GM23338 (cell line): ENCODE measurements around the gene TBRG4. TPM values are rescaled to one million over a fixed set of nuclear protein-coding genes. Genes with fewer than 3 reads are reported as not detected.
A peak's percentile ranks its signal among the peaks of the same experiment; 100 is the strongest.

Experiments used
- ATAC-seq: fragments of 200-7000 bp; cut with Tn5 transposase; 3 replicates; pipeline ENCODE4 v1.9.1; 2020
- DNase-seq: peaks from one replicate; pipeline ENCODE4 v3.0.0-alpha.2; 2015; ENCODE audit warnings: low spot score
- H2AFZ ChIP-seq: fragments of 200-600 bp; sonication (generic); 2 replicates; pipeline ENCODE4 v1.8.0; 2016; ENCODE audit warnings: antibody characterized with exemption, mild to moderate bottlenecking, moderate library complexity
- H3F3A ChIP-seq: fragments of 200-600 bp; sonication (generic); replicated peaks from 2 replicates; pipeline ENCODE4 v1.8.0; 2017; ENCODE audit warnings: antibody characterized with exemption, mixed run types, low read depth
- H3K27ac ChIP-seq: fragments of 200-600 bp; sonication (generic); 2 replicates; pipeline ENCODE4 v1.6.1; 2016; ENCODE audit warnings: low read depth
- H3K27me3 ChIP-seq: fragments of 200-600 bp; sonication (generic); 2 replicates; pipeline ENCODE4 v1.8.0; 2016; ENCODE audit warnings: mild to moderate bottlenecking, mixed run types, moderate library complexity; ENCODE audit not compliant: insufficient read depth
- H3K36me3 ChIP-seq: fragments of 200-600 bp; sonication (generic); 2 replicates; pipeline ENCODE4 v1.8.0; 2016; ENCODE audit warnings: mild to moderate bottlenecking; ENCODE audit not compliant: insufficient read depth
- H3K4me1 ChIP-seq: fragments of 200-600 bp; sonication (generic); 2 replicates; pipeline ENCODE4 v1.8.0; 2016; ENCODE audit warnings: mild to moderate bottlenecking, moderate library complexity; ENCODE audit not compliant: insufficient read depth
- H3K4me2 ChIP-seq: fragments of 200-600 bp; sonication (generic); 2 replicates; pipeline ENCODE4 v1.7.1; 2017; ENCODE audit warnings: mixed run types
- H3K4me3 ChIP-seq: fragments of 200-600 bp; sonication (generic); 2 replicates; pipeline ENCODE4 v1.6.1; 2016; ENCODE audit warnings: mixed run types
- H3K79me2 ChIP-seq: fragments of 200-600 bp; sonication (generic); replicated peaks from 2 replicates; pipeline ENCODE4 v1.8.0; 2017; ENCODE audit warnings: mild to moderate bottlenecking; ENCODE audit not compliant: insufficient read depth
- H3K9me2 ChIP-seq: fragments of 200-600 bp; sonication (generic); 2 replicates; pipeline ENCODE4 v1.8.0; 2017; ENCODE audit not compliant: insufficient read depth
- H4K20me1 ChIP-seq: fragments of 200-600 bp; sonication (generic); replicated peaks from 2 replicates; pipeline ENCODE4 v1.8.0; 2017; ENCODE audit warnings: mild to moderate bottlenecking; ENCODE audit not compliant: insufficient read depth
- H3K27ac Mint-ChIP-seq: 2 replicates; pipeline ENCODE4 v1.8.0; 2020; ENCODE audit warnings: inconsistent platforms, mild to moderate bottlenecking, moderate library complexity, mixed read lengths
- H3K27me3 Mint-ChIP-seq: 3 replicates; pipeline ENCODE4 v1.8.0; 2022; ENCODE audit warnings: low read depth, mild to moderate bottlenecking, moderate library complexity, mixed read lengths, inconsistent platforms; ENCODE audit not compliant: insufficient read depth, poor library complexity
- H3K36me3 Mint-ChIP-seq: 3 replicates; pipeline ENCODE4 v1.8.0; 2021; ENCODE audit warnings: low read depth, mild to moderate bottlenecking, inconsistent platforms, moderate library complexity, mixed read lengths
- H3K4me1 Mint-ChIP-seq: 3 replicates; pipeline ENCODE4 v1.8.0; 2020; ENCODE audit warnings: mild to moderate bottlenecking, inconsistent platforms, mixed read lengths
- H3K4me3 Mint-ChIP-seq: 3 replicates; pipeline ENCODE4 v1.8.0; 2021; ENCODE audit warnings: moderate library complexity, mild to moderate bottlenecking, inconsistent platforms, mixed read lengths
- H3K9me3 Mint-ChIP-seq: 3 replicates; pipeline ENCODE4 v1.8.0; 2020; ENCODE audit warnings: moderate library complexity, mild to moderate bottlenecking, inconsistent platforms, mixed read lengths
- CREB1 ChIP-seq: fragments of 250-450 bp; sonication (Bioruptor Pico); IDR thresholded peaks from 2 replicates; pipeline ENCODE4 v1.5.0; 2020; ENCODE audit warnings: low read depth, mild to moderate bottlenecking, moderate library complexity
- EZH2 ChIP-seq: fragments of 200-600 bp; sonication (generic); IDR thresholded peaks from one replicate; pipeline ENCODE4 v1.8.0; 2017; ENCODE audit warnings: antibody characterized with exemption, mild to moderate bottlenecking, low read depth; ENCODE audit not compliant: unreplicated experiment
- EZH2phosphoT487 ChIP-seq: fragments of 200-600 bp; sonication (generic); IDR thresholded peaks from one replicate; pipeline ENCODE4 v1.8.1; 2018; ENCODE audit warnings: antibody characterized with exemption; ENCODE audit not compliant: unreplicated experiment
- JUNB ChIP-seq: IDR thresholded peaks from one replicate; pipeline ENCODE4 v1.6.1; 2016; ENCODE audit warnings: antibody characterized with exemption; ENCODE audit not compliant: unreplicated experiment
- NANOG ChIP-seq: IDR thresholded peaks from 2 replicates; pipeline ENCODE4 v1.6.1; 2016; ENCODE audit warnings: antibody characterized with exemption, borderline replicate concordance
- POLR2AphosphoS5 ChIP-seq: IDR thresholded peaks from 2 replicates; pipeline ENCODE4 v1.6.1; 2016; ENCODE audit warnings: antibody characterized with exemption, low read depth
- STAT1 ChIP-seq: IDR thresholded peaks from one replicate; pipeline ENCODE4 v1.6.1; 2016; ENCODE audit warnings: antibody characterized with exemption; ENCODE audit not compliant: unreplicated experiment
- ZNF114 ChIP-seq: fragments of 250-450 bp; sonication (Bioruptor Pico); IDR thresholded peaks from 2 replicates; pipeline ENCODE4 v1.5.0; 2020; ENCODE audit warnings: mild to moderate bottlenecking, moderate library complexity
- ZNF331 ChIP-seq: fragments of 250-450 bp; sonication (Bioruptor Pico); IDR thresholded peaks from 2 replicates; pipeline ENCODE4 v1.5.0; 2020; ENCODE audit warnings: low read depth, mild to moderate bottlenecking, moderate library complexity
- polyA plus RNA-seq: library from polyadenylated mRNA; unstranded; fragments of >200 nt; fragmentation: Nextera tagmentation; extraction: Ambion mirVana; gene quantifications from 2 replicates; pipeline ENCODE4 v1.2.1, GENCODE V29; 2016
- total RNA-seq: library from RNA; depleted of rRNA; stranded (reverse); fragments of >200 nt; shearing (Covaris generic); gene quantifications from 2 replicates; pipeline ENCODE4 v1.2.3, GENCODE V29; 2014
- TF ChIP-seq, protein P1 (sequence below): IDR thresholded peaks from one replicate; pipeline ENCODE4 v1.6.1; 2018; ENCODE audit warnings: antibody characterized with exemption; ENCODE audit not compliant: unreplicated experiment
- TF ChIP-seq, protein P2 (sequence below), 2 experiments: fragments of 200-600 bp in 1 of 2; sonication (generic) in 1 of 2; conservative IDR thresholded peaks; 2 replicates each; pipeline versions ENCODE4 v1.5.1 to v1.6.1; 2016 to 2017; ENCODE audit warnings: antibody characterized with exemption in 2 of 2, low read depth in 2 of 2, mild to moderate bottlenecking in 2 of 2, moderate library complexity in 1 of 2
- TF ChIP-seq, protein P3 (sequence below): IDR thresholded peaks from 2 replicates; pipeline ENCODE4 v1.6.1; 2016; ENCODE audit warnings: antibody characterized with exemption

Gene TBRG4
- total and polyA plus RNA-seq, 2 experiments from 2014 or later: 72.5 to 162 TPM

GRCh38 chr7:45122975-45123860 is 11.7 kb upstream of the TBRG4 start:
- Histone ChIP-seq H2AFZ (peak overlapping the region; percentile 92), H3K9me2 (no peaks in the 10 kb centered on the region), H3F3A (no peaks in the 10 kb centered on the region), H3K27me3 (no peaks in the 10 kb centered on the region), H3K36me3 (no peaks in the 10 kb centered on the region), H3K4me2 (peak overlapping the region; percentile 57), H3K27ac (no peak overlapping the region), H4K20me1 (no peaks in the 10 kb centered on the region), H3K4me1 (peaks cover 10% of the 10 kb centered on the region; the same call in 1 of the 2 replicates), H3K4me3 (no peak overlapping the region), H3K79me2 (no peaks in the 10 kb centered on the region)
- Mint-ChIP-seq H3K36me3 (no peaks in the 10 kb centered on the region), H3K4me3 (no peak overlapping the region), H3K4me1 (peaks cover 14% of the 10 kb centered on the region; the same call in 2 of the 3 replicates), H3K27me3 (peaks cover 2% of the 10 kb centered on the region), H3K9me3 (no peaks in the 10 kb centered on the region), H3K27ac (no peak overlapping the region)
- DNase-seq (no peak), ATAC-seq (peak; percentile 9; the same call in 2 of the 3 replicates)
- TF ChIP-seq, protein P1, sequence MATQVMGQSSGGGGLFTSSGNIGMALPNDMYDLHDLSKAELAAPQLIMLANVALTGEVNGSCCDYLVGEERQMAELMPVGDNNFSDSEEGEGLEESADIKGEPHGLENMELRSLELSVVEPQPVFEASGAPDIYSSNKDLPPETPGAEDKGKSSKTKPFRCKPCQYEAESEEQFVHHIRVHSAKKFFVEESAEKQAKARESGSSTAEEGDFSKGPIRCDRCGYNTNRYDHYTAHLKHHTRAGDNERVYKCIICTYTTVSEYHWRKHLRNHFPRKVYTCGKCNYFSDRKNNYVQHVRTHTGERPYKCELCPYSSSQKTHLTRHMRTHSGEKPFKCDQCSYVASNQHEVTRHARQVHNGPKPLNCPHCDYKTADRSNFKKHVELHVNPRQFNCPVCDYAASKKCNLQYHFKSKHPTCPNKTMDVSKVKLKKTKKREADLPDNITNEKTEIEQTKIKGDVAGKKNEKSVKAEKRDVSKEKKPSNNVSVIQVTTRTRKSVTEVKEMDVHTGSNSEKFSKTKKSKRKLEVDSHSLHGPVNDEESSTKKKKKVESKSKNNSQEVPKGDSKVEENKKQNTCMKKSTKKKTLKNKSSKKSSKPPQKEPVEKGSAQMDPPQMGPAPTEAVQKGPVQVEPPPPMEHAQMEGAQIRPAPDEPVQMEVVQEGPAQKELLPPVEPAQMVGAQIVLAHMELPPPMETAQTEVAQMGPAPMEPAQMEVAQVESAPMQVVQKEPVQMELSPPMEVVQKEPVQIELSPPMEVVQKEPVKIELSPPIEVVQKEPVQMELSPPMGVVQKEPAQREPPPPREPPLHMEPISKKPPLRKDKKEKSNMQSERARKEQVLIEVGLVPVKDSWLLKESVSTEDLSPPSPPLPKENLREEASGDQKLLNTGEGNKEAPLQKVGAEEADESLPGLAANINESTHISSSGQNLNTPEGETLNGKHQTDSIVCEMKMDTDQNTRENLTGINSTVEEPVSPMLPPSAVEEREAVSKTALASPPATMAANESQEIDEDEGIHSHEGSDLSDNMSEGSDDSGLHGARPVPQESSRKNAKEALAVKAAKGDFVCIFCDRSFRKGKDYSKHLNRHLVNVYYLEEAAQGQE: no peak

DNA sequence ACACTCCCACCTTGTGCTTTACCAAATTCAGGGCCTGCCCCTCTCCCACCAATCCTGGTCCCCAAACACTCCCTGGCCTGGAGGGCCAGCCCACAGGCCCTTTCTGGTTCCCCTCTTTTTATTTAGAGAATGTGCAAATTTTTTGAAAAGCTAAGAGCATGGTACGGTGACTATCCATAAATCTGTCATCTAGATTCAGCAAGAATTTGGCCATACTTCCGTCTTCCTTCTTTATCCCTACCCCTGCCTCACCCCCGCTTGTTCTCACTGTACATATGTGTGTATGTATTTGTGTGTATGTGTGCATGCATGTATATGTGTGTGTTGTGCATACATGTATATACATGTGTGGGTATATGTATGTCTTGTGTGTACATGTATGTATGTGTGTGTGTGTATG is 8.1 kb upstream of the TBRG4 start:
- Histone ChIP-seq H3F3A (no peaks in the 10 kb centered on the region), H3K27ac (no peak overlapping the region), H3K4me1 (peaks cover 10% of the 10 kb centered on the region; the same call in 1 of the 2 replicates), H3K79me2 (no peaks in the 10 kb centered on the region), H3K4me2 (no peak overlapping the region), H3K36me3 (no peaks in the 10 kb centered on the region), H3K4me3 (no peak overlapping the region), H3K9me2 (no peaks in the 10 kb centered on the region), H2AFZ (no peak overlapping the region), H3K27me3 (no peaks in the 10 kb centered on the region; the same call in 1 of the 2 replicates), H4K20me1 (no peaks in the 10 kb centered on the region)
- DNase-seq (no peak), ATAC-seq (no peak)
- H3K27ac Mint-ChIP-seq: no peak overlapping the region
- H3K4me3 Mint-ChIP-seq: no peak overlapping the region
- no peaks in the 10 kb centered on the region for H3K9me3 Mint-ChIP-seq
- no peaks in the 10 kb centered on the region for H3K36me3 Mint-ChIP-seq
- H3K27me3 Mint-ChIP-seq: no peaks in the 10 kb centered on the region
- peaks cover 12% of the 10 kb centered on the region; the same call in 2 of the 3 replicates for H3K4me1 Mint-ChIP-seq
- TF ChIP-seq NANOG (no peak), CREB1 (no peak), ZNF114 (CRISPR knock-in tag) (no peak), ZNF331 (no peak), JUNB (no peak), EZH2phosphoT487 (no peak), POLR2AphosphoS5 (no peak), EZH2 (no peak), STAT1 (no peak)
- TF ChIP-seq, protein P1: no peak
- TF ChIP-seq, protein P2, sequence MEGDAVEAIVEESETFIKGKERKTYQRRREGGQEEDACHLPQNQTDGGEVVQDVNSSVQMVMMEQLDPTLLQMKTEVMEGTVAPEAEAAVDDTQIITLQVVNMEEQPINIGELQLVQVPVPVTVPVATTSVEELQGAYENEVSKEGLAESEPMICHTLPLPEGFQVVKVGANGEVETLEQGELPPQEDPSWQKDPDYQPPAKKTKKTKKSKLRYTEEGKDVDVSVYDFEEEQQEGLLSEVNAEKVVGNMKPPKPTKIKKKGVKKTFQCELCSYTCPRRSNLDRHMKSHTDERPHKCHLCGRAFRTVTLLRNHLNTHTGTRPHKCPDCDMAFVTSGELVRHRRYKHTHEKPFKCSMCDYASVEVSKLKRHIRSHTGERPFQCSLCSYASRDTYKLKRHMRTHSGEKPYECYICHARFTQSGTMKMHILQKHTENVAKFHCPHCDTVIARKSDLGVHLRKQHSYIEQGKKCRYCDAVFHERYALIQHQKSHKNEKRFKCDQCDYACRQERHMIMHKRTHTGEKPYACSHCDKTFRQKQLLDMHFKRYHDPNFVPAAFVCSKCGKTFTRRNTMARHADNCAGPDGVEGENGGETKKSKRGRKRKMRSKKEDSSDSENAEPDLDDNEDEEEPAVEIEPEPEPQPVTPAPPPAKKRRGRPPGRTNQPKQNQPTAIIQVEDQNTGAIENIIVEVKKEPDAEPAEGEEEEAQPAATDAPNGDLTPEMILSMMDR (conservative IDR thresholded peaks at IDR 0.05; ENCODE audit: low read depth in 2 of 2): no peak
- TF ChIP-seq, protein P3, sequence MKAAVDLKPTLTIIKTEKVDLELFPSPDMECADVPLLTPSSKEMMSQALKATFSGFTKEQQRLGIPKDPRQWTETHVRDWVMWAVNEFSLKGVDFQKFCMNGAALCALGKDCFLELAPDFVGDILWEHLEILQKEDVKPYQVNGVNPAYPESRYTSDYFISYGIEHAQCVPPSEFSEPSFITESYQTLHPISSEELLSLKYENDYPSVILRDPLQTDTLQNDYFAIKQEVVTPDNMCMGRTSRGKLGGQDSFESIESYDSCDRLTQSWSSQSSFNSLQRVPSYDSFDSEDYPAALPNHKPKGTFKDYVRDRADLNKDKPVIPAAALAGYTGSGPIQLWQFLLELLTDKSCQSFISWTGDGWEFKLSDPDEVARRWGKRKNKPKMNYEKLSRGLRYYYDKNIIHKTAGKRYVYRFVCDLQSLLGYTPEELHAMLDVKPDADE: no peak
